ENCODE results near the gene IDS.
"Not testable (repeated sequence)": the region's sequence is repeated elsewhere in the genome, so short reads cannot be mapped to it uniquely, and the experiment has no call there.

IDS gene

GRCh38 chrX:149504915-149505651, at the start of gene IDS:
IDS (minus strand) TSS chrX:149505306; CDS start chrX:149505137, 169 bp downstream.
- DNase-seq (ENCODE audit: low read depth in 1 of 2, low spot score in 1 of 2): peak; percentile 67 to 70

GRCh38 chrX:149551939-149552248, 46.8 kb upstream of the IDS start:
- DNase-seq (ENCODE audit: low read depth in 1 of 2, low spot score in 1 of 2): not testable (repeated sequence)

GRCh38 chrX:149551245-149551938, 46.3 kb upstream of the IDS start:
- not testable (repeated sequence) for DNase-seq (ENCODE audit: low read depth in 1 of 2, low spot score in 1 of 2)

GRCh38 chrX:149550454-149550853, 45.3 kb upstream of the IDS start:
- DNase-seq (ENCODE audit: low read depth in 1 of 2, low spot score in 1 of 2): not testable (repeated sequence)

- not testable (repeated sequence) for DNase-seq (ENCODE audit: low read depth in 1 of 2, low spot score in 1 of 2)
Observed at GRCh38 chrX:149549701-149550100, 44.6 kb upstream of the IDS start, which contains the start of gene HSFX3. HSFX3 (minus strand) TSS chrX:149549924; CDS start chrX:149549852, 72 bp downstream.

GRCh38 chrX:149547782-149548181, 42.7 kb upstream of the IDS start:
- not testable (repeated sequence) for DNase-seq (ENCODE audit: low read depth in 1 of 2, low spot score in 1 of 2)

GRCh38 chrX:149546962-149547361, 41.9 kb upstream of the IDS start:
- DNase-seq (ENCODE audit: low read depth in 1 of 2, low spot score in 1 of 2): not testable (repeated sequence)

- not testable (repeated sequence) for DNase-seq (ENCODE audit: low read depth in 1 of 2, low spot score in 1 of 2)
Observed at GRCh38 chrX:149545545-149546543, 40.7 kb upstream of the IDS start.

- no peak for DNase-seq (ENCODE audit: low read depth in 1 of 2, low spot score in 1 of 2)
Observed at GRCh38 chrX:149541521-149542047, 36.5 kb upstream of the IDS start.

GRCh38 chrX:149540621-149541520, 35.8 kb upstream of the IDS start, which contains the start of gene EOLA1:
EOLA1 (plus strand) TSS chrX:149541012; CDS start chrX:149545631, 4,619 bp downstream.
- DNase-seq (ENCODE audit: low read depth in 1 of 2, low spot score in 1 of 2): peak; percentile 73 to 78

- peak; percentile 77 to 79 for DNase-seq (ENCODE audit: low read depth in 1 of 2, low spot score in 1 of 2)
Observed at GRCh38 chrX:149540131-149540620, 35.1 kb upstream of the IDS start.

GRCh38 chrX:149539283-149540130, 34.4 kb upstream of the IDS start:
- peak; percentile 68 for DNase-seq (ENCODE audit: low read depth in 1 of 2, low spot score in 1 of 2)

- DNase-seq (ENCODE audit: low read depth in 1 of 2, low spot score in 1 of 2): not testable (repeated sequence)
Observed at GRCh38 chrX:149537474-149537873, 32.4 kb upstream of the IDS start.

GRCh38 chrX:149534926-149535602, 30.0 kb upstream of the IDS start:
- not testable (repeated sequence) for DNase-seq (ENCODE audit: low read depth in 1 of 2, low spot score in 1 of 2)

GRCh38 chrX:149533999-149534398, 28.9 kb upstream of the IDS start:
- DNase-seq (ENCODE audit: low read depth in 1 of 2, low spot score in 1 of 2): not testable (repeated sequence)

GRCh38 chrX:149532868-149533267, 27.8 kb upstream of the IDS start:
- DNase-seq (ENCODE audit: low read depth in 1 of 2, low spot score in 1 of 2): not testable (repeated sequence)

- DNase-seq (ENCODE audit: low read depth in 1 of 2, low spot score in 1 of 2): no peak
Observed at GRCh38 chrX:149531599-149531998, 26.5 kb upstream of the IDS start.

- no peak for DNase-seq (ENCODE audit: low read depth in 1 of 2, low spot score in 1 of 2)
Observed at GRCh38 chrX:149528381-149528780, 23.3 kb upstream of the IDS start.

All from activated T-helper 1 cell treated with anti-CD3 and anti-CD28 coated beads, Interleukin-2, amount 50 U/mL, for 16 hours (primary cell).